DMS79 (cell line): ENCODE results near the gene TMCO6.

Source experiments
- DNase-seq: peaks from one replicate; lab custom pipeline; 2025; lab: John Stamatoyannopoulos, UW

The TMCO6 gene

GRCh38 chr5:140673187-140673976 lies 34.1 kb downstream of the TMCO6 start, which contains the start of gene DND1:
TSS of gene DND1 (minus strand) at chr5:140673576. CDS start at chr5:140673542, 34 bp downstream.
- DNase-seq: no peak

GRCh38 chr5:140674211-140674610 lies 35.0 kb downstream of the TMCO6 start:
- no peak for DNase-seq

- no peak for DNase-seq
Observed at GRCh38 chr5:140674629-140675028, 35.4 kb downstream of the TMCO6 start.

- no peak for DNase-seq
Observed at GRCh38 chr5:140677947-140678346, 38.7 kb downstream of the TMCO6 start.

GRCh38 chr5:140678993-140679392 lies 39.7 kb downstream of the TMCO6 start:
- DNase-seq: no peak

GRCh38 chr5:140690376-140690932 lies 51.2 kb downstream of the TMCO6 start:
- no peak for DNase-seq

GRCh38 chr5:140690941-140691924 lies 52.0 kb downstream of the TMCO6 start, which contains the start of the genes HARS1 and HARS2:
TSS of gene HARS1 (minus strand) at chr5:140691370. CDS start at chr5:140691304, 66 bp downstream.
TSS of gene HARS2 (plus strand) at chr5:140691455. CDS start at chr5:140691649, 194 bp downstream.
- DNase-seq: peak; percentile 67

- DNase-seq: no peak
Observed at GRCh38 chr5:140694276-140694675, 55.0 kb downstream of the TMCO6 start.
